Stomach (tissue), 9 donors: ENCODE data around the gene CGB3. TPM values are rescaled to one million over a fixed set of nuclear protein-coding genes. Genes with fewer than 3 reads are reported as not detected.
"Not testable (repeated sequence)": the region's sequence is repeated elsewhere in the genome, so short reads cannot be mapped to it uniquely, and the experiment has no call there.

Source experiments
- DNase-seq, 2 donors: peaks; one replicate each; pipeline versions ENCODE4 v3.0.0 to v3.0.0-alpha.2; 2013 to 2019
- H3K27ac ChIP-seq, 5 donors: fragments of 200-600 bp in 4 of 5; sonication (generic) in 4 of 5; one replicate each; pipeline ENCODE4 v1.5.1; 2013 to 2019; ENCODE audit warnings: mild to moderate bottlenecking in 1 of 5, moderate library complexity in 1 of 5
- H3K27me3 ChIP-seq, 3 donors: fragments of 200-600 bp; sonication (generic); one replicate each; pipeline ENCODE4 v1.5.1; 2017 to 2019; ENCODE audit warnings: mixed run types in 1 of 3
- H3K36me3 ChIP-seq, 4 donors: fragments of 200-600 bp; sonication (generic); 1 replicate in 3 of 4; 2 replicates in 1 of 4; pipeline ENCODE4 v1.5.1; 2016 to 2019
- H3K4me1 ChIP-seq, 4 donors: fragments of 200-600 bp; sonication (generic); one replicate each; pipeline ENCODE4 v1.5.1; 2016 to 2019
- H3K4me3 ChIP-seq, 4 donors: fragments of 200-600 bp; sonication (generic) in 3 of 4; one replicate each; pipeline ENCODE4 v1.5.1; 2016 to 2019; ENCODE audit warnings: mild to moderate bottlenecking in 1 of 4
- H3K9me3 ChIP-seq, 4 donors: fragments of 200-600 bp; sonication (generic); one replicate each; pipeline ENCODE4 v1.5.1; 2016 to 2019
- EP300 ChIP-seq: sonication (generic); formaldehyde crosslinking; IDR thresholded peaks from one replicate; pipeline ENCODE4 v1.6.1; 2017; ENCODE audit warnings: antibody characterized with exemption
- POLR2A ChIP-seq, 4 donors: fragments of 450-650 bp; IDR thresholded peaks; one replicate each; pipeline ENCODE4 v1.6.1; 2016; ENCODE audit warnings: antibody characterized with exemption in 4 of 4, control low read depth in 2 of 4, mild to moderate bottlenecking in 1 of 4, moderate library complexity in 1 of 4
- POLR2AphosphoS5 ChIP-seq, 3 donors: sonication (generic); formaldehyde crosslinking; IDR thresholded peaks; one replicate each; pipeline ENCODE4 v1.6.1; 2016; ENCODE audit warnings: antibody characterized with exemption in 3 of 3
- WGBS, 5 donors: extraction: QIAGEN DNeasy Blood & Tissue Kit in 3 of 5; methylation state at CpG; one replicate each; pipeline versions ENCODE4 v1.1.5 to v1.1.7; 2013 to 2018; 5-methylcytosine and 5-hydroxymethylcytosine counted together
- intact Hi-C: fragments of 100-400 bp; cut with DNase I; formaldehyde crosslinking; loops from one replicate; pipeline ENCODE4 v1.15.1; 2023; ENCODE audit warnings: low total_unique reads
- polyA plus RNA-seq, 3 donors: library from polyadenylated mRNA; stranded (reverse); fragments of 200-250 nt; gene quantifications; one replicate each; pipeline ENCODE4 v1.2.3, GENCODE V29; 2013
- total RNA-seq, 5 donors: library from RNA; depleted of rRNA; stranded (reverse); fragments of >200 nt; gene quantifications; one replicate each; pipeline versions ENCODE4 v1.1.0 to v1.2.3, GENCODE V29; 2014 to 2016
- TF ChIP-seq, protein P1 (sequence below), 7 experiments: fragments of 450-650 bp in 4 of 7; fragments of 200-600 bp in 3 of 7; sonication (generic) in 3 of 7; IDR thresholded peaks; one replicate each; pipeline ENCODE4 v1.5.1; 2016 to 2019; ENCODE audit warnings: antibody characterized with exemption in 7 of 7, control low read depth in 2 of 7, mild to moderate bottlenecking in 1 of 7
- donor health status: healthy with polysubstance abuse.
- donor health status: Bipolar disorder and iron deficiency.
- donor health status: healthy.

Gene CGB3
- total and polyA plus RNA-seq, 8 donors: not detected

DNA sequence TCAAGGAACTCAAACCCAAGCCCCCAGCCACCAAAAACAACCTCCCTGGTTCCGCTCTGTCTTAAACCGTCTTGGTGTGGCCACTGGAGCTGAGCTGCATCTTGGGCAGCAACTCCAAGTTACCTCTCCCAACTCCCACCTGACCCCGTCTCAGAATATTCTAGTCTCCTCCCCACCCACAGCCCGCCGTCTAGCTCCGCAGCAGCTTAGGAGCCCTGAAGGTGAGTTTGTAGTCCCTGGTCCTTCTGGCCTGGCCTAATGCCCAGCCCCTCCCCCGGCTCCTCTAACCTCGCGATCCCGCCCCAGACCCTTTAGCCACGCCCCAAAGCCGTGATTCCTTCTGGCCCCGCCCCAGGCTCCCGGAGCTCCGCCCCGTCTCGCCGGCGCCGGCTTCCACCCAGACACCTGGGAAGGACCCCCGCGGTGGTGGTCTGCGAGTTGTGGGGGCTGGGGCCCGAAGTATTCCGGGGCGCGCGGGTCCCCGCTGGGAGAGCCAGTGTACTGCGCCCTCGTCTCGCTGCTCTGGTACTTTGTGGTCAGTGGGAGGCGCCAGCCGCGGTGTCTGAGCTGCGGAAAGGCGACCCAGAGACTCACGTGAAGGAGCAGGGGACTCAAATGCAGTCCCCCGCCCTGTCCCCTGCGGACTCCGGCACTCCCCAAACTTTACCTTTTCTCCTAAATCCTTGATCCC, 4.7 kb downstream of the CGB3 start:
- Histone ChIP-seq H3K4me3 (peak overlapping the region; percentile 49 to 62 (median 50)), H3K27ac (no peak overlapping the region), H3K4me1 (peaks cover 22 to 27% (median 25%) of the 10 kb centered on the region in 4 donors), H3K36me3 (peaks cover 0 to 22% (median 21%) of the 10 kb centered on the region in 4 donors), H3K27me3 (peaks cover 0 to 46% (median 15%) of the 10 kb centered on the region in 3 donors), H3K9me3 (no peaks in the 10 kb centered on the region)
- WGBS, 5 donors: 8 to 23% (median 11%) methylated on average over 14 to 41 of the region's 41 CpGs
- DNase-seq: peak; percentile 71 to 83
- TF ChIP-seq POLR2A (IDR thresholded peaks at IDR 0.05): no peak
- TF ChIP-seq EP300: no peak
- TF ChIP-seq POLR2AphosphoS5 (IDR thresholded peaks at IDR 0.05): no peak
- TF ChIP-seq, protein P1, sequence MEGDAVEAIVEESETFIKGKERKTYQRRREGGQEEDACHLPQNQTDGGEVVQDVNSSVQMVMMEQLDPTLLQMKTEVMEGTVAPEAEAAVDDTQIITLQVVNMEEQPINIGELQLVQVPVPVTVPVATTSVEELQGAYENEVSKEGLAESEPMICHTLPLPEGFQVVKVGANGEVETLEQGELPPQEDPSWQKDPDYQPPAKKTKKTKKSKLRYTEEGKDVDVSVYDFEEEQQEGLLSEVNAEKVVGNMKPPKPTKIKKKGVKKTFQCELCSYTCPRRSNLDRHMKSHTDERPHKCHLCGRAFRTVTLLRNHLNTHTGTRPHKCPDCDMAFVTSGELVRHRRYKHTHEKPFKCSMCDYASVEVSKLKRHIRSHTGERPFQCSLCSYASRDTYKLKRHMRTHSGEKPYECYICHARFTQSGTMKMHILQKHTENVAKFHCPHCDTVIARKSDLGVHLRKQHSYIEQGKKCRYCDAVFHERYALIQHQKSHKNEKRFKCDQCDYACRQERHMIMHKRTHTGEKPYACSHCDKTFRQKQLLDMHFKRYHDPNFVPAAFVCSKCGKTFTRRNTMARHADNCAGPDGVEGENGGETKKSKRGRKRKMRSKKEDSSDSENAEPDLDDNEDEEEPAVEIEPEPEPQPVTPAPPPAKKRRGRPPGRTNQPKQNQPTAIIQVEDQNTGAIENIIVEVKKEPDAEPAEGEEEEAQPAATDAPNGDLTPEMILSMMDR (IDR thresholded peaks at IDR 0.05): no peak
- intact Hi-C loops: no loop called here

GRCh38 chr19:49018388-49019241, 5.5 kb downstream of the CGB3 start:
- H3K27ac ChIP-seq, intact Hi-C loops, H3K9me3 ChIP-seq: not testable (repeated sequence)
- peaks cover 0 to 30% (median 29%) of the 10 kb centered on the region in 4 donors for H3K36me3 ChIP-seq
- peak in 1 of 2 donors; percentile 48 for DNase-seq
- peaks cover 22 to 27% (median 25%) of the 10 kb centered on the region in 4 donors for H3K4me1 ChIP-seq
- 2 to 14% (median 5%) methylated on average over 27 to 50 of the region's 50 CpGs for WGBS, 5 donors
- H3K27me3 ChIP-seq: peaks cover 0 to 46% (median 15%) of the 10 kb centered on the region in 3 donors
- H3K4me3 ChIP-seq: peak overlapping the region; percentile 49 to 62 (median 50)

DNA sequence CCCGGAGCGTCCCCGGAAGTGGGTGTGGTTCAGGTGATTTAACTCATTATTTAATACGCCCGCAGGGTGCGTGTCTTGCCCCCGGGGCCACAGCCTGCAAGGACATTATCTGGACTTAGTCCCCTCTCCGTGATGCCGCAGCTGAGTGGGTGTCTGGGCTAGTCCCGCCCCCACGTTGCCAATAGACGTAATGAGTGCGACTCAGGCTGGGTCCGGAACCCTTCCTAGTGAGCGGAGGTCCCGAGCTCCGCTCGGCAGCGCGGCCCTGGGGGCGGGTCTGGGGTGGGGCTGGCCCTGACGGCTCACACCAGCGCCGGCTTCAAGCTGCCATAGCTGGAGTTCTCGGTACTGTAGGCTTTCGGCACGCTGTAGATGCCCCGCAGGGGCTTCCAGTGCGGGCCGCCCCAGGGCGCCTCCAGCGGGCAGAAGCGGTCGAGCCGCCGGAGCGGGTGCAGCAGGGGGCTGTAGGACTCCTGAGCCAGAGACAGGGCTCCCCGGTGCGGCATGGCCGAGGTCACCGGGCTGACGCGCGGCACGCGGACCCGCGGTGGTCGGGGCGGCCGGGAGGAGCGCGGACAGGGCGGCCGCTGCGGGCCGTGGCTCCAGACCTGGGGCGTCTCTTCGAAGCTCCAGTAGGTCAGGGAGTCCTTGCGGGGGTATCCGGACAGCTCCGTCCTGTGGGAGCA, 6.3 kb downstream of the CGB3 start:
- H3K4me1 ChIP-seq: peaks cover 22 to 27% (median 25%) of the 10 kb centered on the region in 4 donors
- DNase-seq: peak; percentile 53 to 82
- H3K27me3 ChIP-seq: peaks cover 0 to 46% (median 15%) of the 10 kb centered on the region in 3 donors
- H3K27ac ChIP-seq: peak overlapping the region in 1 of 5 donors; percentile 32
- intact Hi-C loops: no loop called here
- TF ChIP-seq POLR2A (IDR thresholded peaks at IDR 0.05) (no peak), POLR2AphosphoS5 (IDR thresholded peaks at IDR 0.05) (peak in 1 of 3 donors; percentile 6), EP300 (no peak)
- TF ChIP-seq, protein P1 (IDR thresholded peaks at IDR 0.05): peak in 2 of 7 experiments; percentile 34 to 41
- 0 to 1% (median 1%) methylated on average over 14 to 62 of the region's 62 CpGs for WGBS, 5 donors
- peaks cover 0 to 38% (median 36%) of the 10 kb centered on the region in 4 donors for H3K36me3 ChIP-seq
- H3K9me3 ChIP-seq: no peaks in the 10 kb centered on the region
- H3K4me3 ChIP-seq: peak overlapping the region; percentile 49 to 62 (median 50)

GRCh38 chr19:49017041-49017665, 7.0 kb downstream of the CGB3 start, which contains the start of gene LHB:
TSS of gene LHB (minus strand) at chr19:49017091. CDS start at chr19:49017081, 10 bp downstream.
- H3K27me3 ChIP-seq: peaks cover 0 to 42% (median 15%) of the 10 kb centered on the region in 3 donors
- H3K27ac ChIP-seq: peak within 1 kb of the TSS in 1 of 5 donors; percentile 32
- DNase-seq: no peak
- intact Hi-C loops: no loop called here
- H3K36me3 ChIP-seq: peaks cover under 1 to 44% (median 42%) of the 10 kb centered on the region in 4 donors
- peak within 1 kb of the TSS; percentile 49 to 62 (median 50) for H3K4me3 ChIP-seq
- TF ChIP-seq POLR2A (IDR thresholded peaks at IDR 0.05) (no peak), POLR2AphosphoS5 (IDR thresholded peaks at IDR 0.05) (no peak), EP300 (no peak)
- TF ChIP-seq, protein P1 (IDR thresholded peaks at IDR 0.05): no peak
- peaks cover 22 to 27% (median 25%) of the 10 kb centered on the region in 4 donors for H3K4me1 ChIP-seq
- 39 to 95% (median 66%) methylated on average over 8 to 17 of the region's 17 CpGs for WGBS, 5 donors
- H3K9me3 ChIP-seq: no peaks in the 10 kb centered on the region
